ENCODE results near the gene OGFOD3. TPM values are rescaled to one million over a fixed set of nuclear protein-coding genes. Genes with fewer than 3 reads are reported as not detected.
A peak's percentile ranks its signal among the peaks of the same experiment; 100 is the strongest.

OGFOD3 gene
- total and polyA plus RNA-seq, 2 donors (not counting 1 experiment from before 2014, with no cell fraction given) = 22.6 to 30.5 TPM

GRCh38 chr17:82458885-82459424, 40.6 kb upstream of the OGFOD3 start:
- ATAC-seq (ENCODE audit: low read depth) (no peak), DNase-seq (peak; percentile 55)
- H3K4me3 Mint-ChIP-seq = peak overlapping the region; percentile 81
- Histone ChIP-seq H3K36me3 (replicated peaks in 1 of 2; ENCODE audit: control extremely low read depth in 1 of 2, control insufficient read depth in 1 of 2, extremely low read depth in 1 of 2, insufficient read depth in 2 of 2, low read length in 1 of 2) (peaks cover 4 to 31% of the 10 kb centered on the region in 2 experiments), H2AFZ (ENCODE audit: insufficient read depth, low read depth, low read length, poor library complexity, severe bottlenecking) (peak overlapping the region; percentile 68), H3K9ac (ENCODE audit: low read length) (peak overlapping the region; percentile 97), H3K9me3 (ENCODE audit: control extremely low read depth in 1 of 3, control insufficient read depth in 2 of 3, insufficient read depth in 1 of 3, low read length in 2 of 3) (peaks cover 0 to 3% (median 0%) of the 10 kb centered on the region in 3 donors), H3K4me2 (replicated peaks; ENCODE audit: low read depth, low read length, poor library complexity, severe bottlenecking) (peak overlapping the region; percentile 82), H3K27ac (ENCODE audit: low read length in 2 of 2) (peak overlapping the region in 1 of 2 donors; percentile 99), H3K79me2 (ENCODE audit: control insufficient read depth, insufficient read depth, low read length) (peaks cover 53% of the 10 kb centered on the region), H4K20me1 (ENCODE audit: control insufficient read depth, insufficient read depth, low read length, poor library complexity, severe bottlenecking) (peaks cover 29% of the 10 kb centered on the region), H3K27me3 (replicated peaks in 1 of 4; ENCODE audit: control extremely low read depth in 1 of 4, control insufficient read depth in 3 of 4, insufficient read depth in 4 of 4, low read length in 3 of 4) (no peaks in the 10 kb centered on the region), H3K4me1 (ENCODE audit: control insufficient read depth in 2 of 2, insufficient read depth in 2 of 2, low read length in 2 of 2) (peaks cover 13 to 19% of the 10 kb centered on the region in 2 donors), H3K4me3 (ENCODE audit: control extremely low read depth in 1 of 5, extremely low read depth in 1 of 5, insufficient read depth in 1 of 5, low read depth in 2 of 5, low read length in 4 of 5) (peak overlapping the region; percentile 53 to 82 (median 74))
- H3K9me3 Mint-ChIP-seq (ENCODE audit: insufficient read depth) = no peaks in the 10 kb centered on the region
- intact Hi-C loops (cut with micrococcal nuclease) = loop anchor here (1.0 to 5.0 kb wide), 8 partner anchors 9 to 293 kb away; partner anchors contain the start of genes CYBC1, FN3KRP, FOXK2 and HEXD
- no peaks in the 10 kb centered on the region for H3K27me3 Mint-ChIP-seq
- H3K4me1 Mint-ChIP-seq = peaks cover 19% of the 10 kb centered on the region
- under 1% methylated on average over 62 of the region's 62 CpGs for WGBS (ENCODE audit: insufficient coverage)
- ChIA-PET CTCF (no interaction called here), POLR2A (interaction anchor here (0.6 to 2.9 kb wide), 2 partner anchors 10 to 17 kb away, joined by 3 to 24 read pairs; no protein-coding TSS in a partner anchor)
- H3K27ac Mint-ChIP-seq = peak overlapping the region; percentile 89
- TF ChIP-seq CTCF (IDR thresholded peaks at IDR 0.05) = no peak
- no peak for TF ChIP-seq EZH2 (IDR thresholded peaks at IDR 0.05; ENCODE audit: borderline replicate concordance, insufficient read depth, low read depth, low read length, poor library complexity, severe bottlenecking)
